ENCODE data around the gene PSMA2.

PSMA2 gene

DNA sequence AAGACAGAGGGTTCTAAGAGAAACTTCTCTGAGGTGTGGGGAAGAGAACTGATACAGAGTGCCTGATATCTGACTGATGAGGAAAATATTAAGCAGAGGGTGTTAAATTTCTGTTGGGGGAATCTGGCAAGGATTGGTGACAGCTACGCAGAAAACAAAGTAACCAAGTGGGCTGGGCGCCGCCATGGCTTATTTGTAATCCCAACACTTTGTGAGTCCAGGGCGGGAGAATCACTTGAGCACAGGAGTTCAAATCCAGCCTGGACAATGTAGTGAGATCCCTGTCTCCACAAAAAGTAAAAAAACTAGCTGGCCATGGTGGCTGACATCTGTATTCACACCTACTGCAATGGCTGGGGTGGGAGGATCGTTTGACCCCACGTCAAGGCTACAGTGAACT is 18.0 kb downstream of the PSMA2 start:
- no peak overlapping the region for H3K27ac ChIP-seq
- TF ChIP-seq, protein P1, sequence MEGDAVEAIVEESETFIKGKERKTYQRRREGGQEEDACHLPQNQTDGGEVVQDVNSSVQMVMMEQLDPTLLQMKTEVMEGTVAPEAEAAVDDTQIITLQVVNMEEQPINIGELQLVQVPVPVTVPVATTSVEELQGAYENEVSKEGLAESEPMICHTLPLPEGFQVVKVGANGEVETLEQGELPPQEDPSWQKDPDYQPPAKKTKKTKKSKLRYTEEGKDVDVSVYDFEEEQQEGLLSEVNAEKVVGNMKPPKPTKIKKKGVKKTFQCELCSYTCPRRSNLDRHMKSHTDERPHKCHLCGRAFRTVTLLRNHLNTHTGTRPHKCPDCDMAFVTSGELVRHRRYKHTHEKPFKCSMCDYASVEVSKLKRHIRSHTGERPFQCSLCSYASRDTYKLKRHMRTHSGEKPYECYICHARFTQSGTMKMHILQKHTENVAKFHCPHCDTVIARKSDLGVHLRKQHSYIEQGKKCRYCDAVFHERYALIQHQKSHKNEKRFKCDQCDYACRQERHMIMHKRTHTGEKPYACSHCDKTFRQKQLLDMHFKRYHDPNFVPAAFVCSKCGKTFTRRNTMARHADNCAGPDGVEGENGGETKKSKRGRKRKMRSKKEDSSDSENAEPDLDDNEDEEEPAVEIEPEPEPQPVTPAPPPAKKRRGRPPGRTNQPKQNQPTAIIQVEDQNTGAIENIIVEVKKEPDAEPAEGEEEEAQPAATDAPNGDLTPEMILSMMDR (conservative IDR thresholded peaks at IDR 0.05), result no peak

DNA sequence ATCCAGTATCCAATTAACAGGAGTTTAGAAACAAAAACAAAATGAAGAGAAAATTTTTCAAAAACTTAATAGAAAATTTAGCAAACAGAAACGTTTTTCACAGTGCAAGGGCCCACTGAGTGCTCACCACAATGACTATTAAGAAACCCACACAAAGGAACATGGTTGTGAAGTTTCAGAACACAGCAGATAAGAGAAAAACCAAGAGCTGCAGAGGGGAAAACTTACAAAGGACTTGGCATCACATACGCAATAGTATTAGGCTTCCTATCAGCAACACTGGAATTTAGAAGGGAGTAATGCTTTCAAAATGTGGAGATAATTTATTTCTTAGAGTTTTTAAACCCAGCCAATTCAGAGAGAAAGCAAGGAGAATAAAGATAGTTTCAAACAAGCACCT is 18.4 kb downstream of the PSMA2 start:
- TF ChIP-seq, protein P1 (conservative IDR thresholded peaks at IDR 0.05), result no peak
- H3K27ac ChIP-seq, result no peak overlapping the region

DNA sequence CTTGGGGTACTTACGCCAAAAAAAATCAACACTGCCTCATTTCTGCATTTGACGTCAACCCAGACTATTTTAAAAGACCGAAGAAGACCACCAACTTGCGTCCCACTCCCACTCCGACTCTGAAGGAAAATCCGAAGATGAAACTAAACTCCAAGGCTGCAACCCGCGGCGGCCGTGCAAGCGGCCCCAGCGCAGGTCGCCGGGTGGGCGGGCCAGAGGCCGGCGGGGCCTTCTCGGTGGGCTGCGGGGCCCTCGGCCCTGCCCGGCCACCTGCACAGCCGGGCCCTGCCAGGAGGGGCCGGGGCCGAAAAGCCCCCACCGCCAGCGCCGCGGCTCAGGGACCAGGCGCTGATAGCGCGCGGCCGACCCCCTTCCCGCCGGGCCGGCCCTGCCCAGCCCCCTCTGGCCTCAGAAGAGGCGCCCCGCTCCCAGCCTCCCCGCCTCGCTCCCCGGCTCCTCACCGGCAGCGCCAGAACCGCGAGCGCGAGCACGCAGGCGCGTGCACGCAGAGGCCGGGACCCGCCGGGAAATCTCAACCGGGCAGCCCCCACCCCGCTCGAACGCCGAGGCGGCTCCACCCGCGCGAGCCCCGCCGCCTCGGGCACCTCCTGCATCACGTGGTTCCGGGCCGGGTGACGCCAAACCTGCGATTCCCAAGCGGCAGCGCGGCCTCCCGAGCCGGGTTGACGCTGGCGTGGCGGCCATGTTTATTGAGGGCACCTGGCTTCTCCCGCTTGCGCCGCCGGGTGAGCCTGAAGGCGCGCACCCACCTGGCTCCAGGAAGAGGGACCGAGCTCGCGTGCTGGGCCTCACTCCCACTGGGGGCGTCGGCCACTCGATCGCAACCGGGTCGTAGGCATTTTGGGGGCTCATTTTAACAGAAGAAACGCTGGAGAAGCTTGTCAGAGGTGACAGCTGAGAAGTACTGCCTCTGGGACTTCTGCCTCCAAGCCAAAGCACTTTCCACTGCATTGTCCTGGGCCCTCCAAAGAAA is 20.2 kb downstream of the PSMA2 start, which contains the start of gene C7orf25:
C7orf25 (minus strand) TSS at position 617 of the 994 bp plus-strand sequence. CDS start 1,170 bp downstream, outside the sequence.
- peak within 1 kb of the TSS; percentile 88 for H3K27ac ChIP-seq
- TF ChIP-seq, protein P1 (conservative IDR thresholded peaks at IDR 0.05), result no peak; the same call in 1 of the 2 replicates

DNA sequence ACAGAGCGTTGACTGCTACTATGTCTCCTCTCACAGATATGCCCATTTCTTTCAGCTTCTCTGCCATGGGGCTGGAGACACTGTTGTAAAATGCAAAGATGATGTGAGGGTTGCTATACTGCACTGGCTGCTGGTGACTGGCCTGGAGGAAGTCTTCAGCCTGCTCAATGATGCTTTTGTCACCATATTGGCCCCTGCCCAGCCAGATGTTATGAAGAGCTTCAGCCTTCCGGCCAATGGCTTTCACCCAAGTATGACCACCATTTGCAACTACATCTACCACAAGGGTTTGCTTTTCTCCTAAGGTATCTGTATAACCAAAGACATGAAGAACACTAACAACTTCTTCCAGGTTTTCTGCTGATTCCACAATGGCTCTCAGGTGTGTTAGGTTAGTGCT is 21.7 kb downstream of the PSMA2 start:
- TF ChIP-seq, protein P1 (conservative IDR thresholded peaks at IDR 0.05), result no peak
- no peak overlapping the region for H3K27ac ChIP-seq

DNA sequence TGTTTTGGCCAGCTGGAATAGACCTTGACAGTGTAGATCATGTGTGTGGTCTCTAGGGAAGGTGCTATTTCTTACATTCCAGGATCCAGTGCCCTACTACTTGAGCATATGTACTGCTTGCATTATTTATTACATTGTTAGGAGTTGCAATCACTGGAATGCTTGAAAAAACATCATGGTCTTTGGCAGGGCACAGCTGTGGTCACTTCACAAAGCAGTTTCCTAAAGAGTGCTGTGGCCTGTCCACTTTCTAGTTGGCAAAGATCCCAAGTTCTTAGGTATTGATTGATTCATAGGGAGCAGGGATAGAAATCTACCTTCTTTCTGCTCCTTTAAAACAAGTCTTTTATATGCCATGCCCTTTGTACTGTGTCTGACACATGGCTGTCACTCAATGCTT is 24.7 kb downstream of the PSMA2 start:
- TF ChIP-seq, protein P1 (conservative IDR thresholded peaks at IDR 0.05), result no peak
- H3K27ac ChIP-seq, result no peak overlapping the region

GRCh38 chr7:42906181-42906580 is 25.8 kb downstream of the PSMA2 start:
- TF ChIP-seq, protein P1 (conservative IDR thresholded peaks at IDR 0.05), result no peak
- no peak overlapping the region for H3K27ac ChIP-seq

DNA sequence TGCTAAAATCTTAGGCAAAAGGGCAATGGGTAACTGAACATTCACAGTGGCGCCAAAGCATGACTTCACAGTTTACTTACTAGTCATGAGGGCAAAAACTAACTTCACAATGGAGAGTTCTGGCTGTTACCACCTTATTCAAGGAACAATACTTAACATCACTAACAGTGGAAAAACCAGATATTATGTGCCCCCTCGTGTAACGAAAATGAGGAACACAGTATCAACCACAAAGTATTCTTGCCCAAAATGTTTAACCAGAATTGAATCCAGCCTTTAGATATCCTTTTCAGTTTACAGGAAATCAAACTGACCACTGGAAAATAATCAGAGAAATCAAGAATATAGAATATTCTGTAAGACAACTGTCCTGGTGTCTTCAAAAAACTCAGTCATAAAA is 29.6 kb downstream of the PSMA2 start:
- no peak overlapping the region for H3K27ac ChIP-seq
- TF ChIP-seq, protein P1 (conservative IDR thresholded peaks at IDR 0.05), result no peak
